ENCODE measurements around the gene HTR3E. TPM values are rescaled to one million over a fixed set of nuclear protein-coding genes. Genes with fewer than 3 reads are reported as not detected.
A peak's percentile ranks its signal among the peaks of the same experiment; 100 is the strongest.
"Not testable (repeated sequence)": the region's sequence is repeated elsewhere in the genome, so short reads cannot be mapped to it uniquely, and the experiment has no call there.

The HTR3E gene
- total RNA-seq, result not detected in 2 replicates

GRCh38 chr3:184096811-184097383 is at the start of gene HTR3E:
Gene HTR3E (plus strand): TSS chr3:184097064. CDS start chr3:184097530, 466 bp downstream.
- no peak for DNase-seq (ENCODE audit: extremely low read depth, low read depth, low spot score)

- no peak for DNase-seq (ENCODE audit: extremely low read depth, low read depth, low spot score)
These were observed 46.5 kb upstream of the HTR3E start for GRCh38 chr3:184050217-184050847.

GRCh38 chr3:184052767-184053166 is 44.1 kb upstream of the HTR3E start, which contains the start of gene HTR3C:
Gene HTR3C (plus strand): TSS chr3:184053047. CDS start chr3:184053081, 34 bp downstream.
- DNase-seq (ENCODE audit: extremely low read depth, low read depth, low spot score), result no peak

- no peak for DNase-seq (ENCODE audit: extremely low read depth, low read depth, low spot score)
These were observed 38.8 kb upstream of the HTR3E start for GRCh38 chr3:184058029-184058428.

GRCh38 chr3:184059424-184059823 is 37.4 kb upstream of the HTR3E start:
- DNase-seq (ENCODE audit: extremely low read depth, low read depth, low spot score), result no peak

GRCh38 chr3:184062637-184063036 is 34.2 kb upstream of the HTR3E start:
- no peak for DNase-seq (ENCODE audit: extremely low read depth, low read depth, low spot score)

GRCh38 chr3:184066211-184066610 is 30.7 kb upstream of the HTR3E start:
- no peak for DNase-seq (ENCODE audit: extremely low read depth, low read depth, low spot score)

GRCh38 chr3:184067573-184068055 is 29.2 kb upstream of the HTR3E start:
- DNase-seq (ENCODE audit: extremely low read depth, low read depth, low spot score), result no peak

GRCh38 chr3:184068344-184068743 is 28.5 kb upstream of the HTR3E start:
- DNase-seq (ENCODE audit: extremely low read depth, low read depth, low spot score), result no peak

GRCh38 chr3:184071142-184071541 is 25.7 kb upstream of the HTR3E start:
- DNase-seq (ENCODE audit: extremely low read depth, low read depth, low spot score), result not testable (repeated sequence)

GRCh38 chr3:184073621-184074020 is 23.2 kb upstream of the HTR3E start:
- no peak for DNase-seq (ENCODE audit: extremely low read depth, low read depth, low spot score)

- no peak for DNase-seq (ENCODE audit: extremely low read depth, low read depth, low spot score)
These were observed 21.0 kb upstream of the HTR3E start for GRCh38 chr3:184075901-184076300.

GRCh38 chr3:184077881-184078280 is 19.0 kb upstream of the HTR3E start:
- DNase-seq (ENCODE audit: extremely low read depth, low read depth, low spot score), result no peak

GRCh38 chr3:184078851-184079250 is 18.0 kb upstream of the HTR3E start:
- no peak for DNase-seq (ENCODE audit: extremely low read depth, low read depth, low spot score)

GRCh38 chr3:184081116-184081830 is 15.6 kb upstream of the HTR3E start:
- DNase-seq (ENCODE audit: extremely low read depth, low read depth, low spot score), result no peak

- no peak for DNase-seq (ENCODE audit: extremely low read depth, low read depth, low spot score)
These were observed 14.8 kb upstream of the HTR3E start for GRCh38 chr3:184082034-184082433.

- DNase-seq (ENCODE audit: extremely low read depth, low read depth, low spot score), result no peak
These were observed 14.4 kb upstream of the HTR3E start for GRCh38 chr3:184082465-184082864.

GRCh38 chr3:184085389-184085852 is 11.4 kb upstream of the HTR3E start:
- peak; percentile 41 for DNase-seq (ENCODE audit: extremely low read depth, low read depth, low spot score)

- no peak for DNase-seq (ENCODE audit: extremely low read depth, low read depth, low spot score)
These were observed 4.7 kb upstream of the HTR3E start for GRCh38 chr3:184092199-184092598.

- no peak for DNase-seq (ENCODE audit: extremely low read depth, low read depth, low spot score)
These were observed 692 bp downstream of the HTR3E start for GRCh38 chr3:184097556-184097955.

GRCh38 chr3:184099806-184100686 is 3.2 kb downstream of the HTR3E start:
- DNase-seq (ENCODE audit: extremely low read depth, low read depth, low spot score), result no peak
